Cerebellar cortex (tissue), 1 donor: Measurements from ENCODE around the gene CELA2A.

Experiments used
- DNase-seq: peaks from one replicate; pipeline ENCODE4 v3.0.0-alpha.2; 2015; ENCODE audit warnings: low spot score

CELA2A gene

GRCh38 chr1:15456313-15456954, at the start of gene CELA2A:
Gene CELA2A, plus strand, starts transcription at chr1:15456732. Its CDS starts 22 bp downstream, at chr1:15456754.
- no peak for DNase-seq

GRCh38 chr1:15407580-15407979, 49.0 kb upstream of the CELA2A start:
- DNase-seq = peak; percentile 42

- DNase-seq = peak; percentile 38
Observed at GRCh38 chr1:15408890-15409387, 47.6 kb upstream of the CELA2A start.

GRCh38 chr1:15409388-15410222, 46.9 kb upstream of the CELA2A start, which contains the start of gene EFHD2:
Gene EFHD2, plus strand, starts transcription at chr1:15409888. Its CDS starts 84 bp downstream, at chr1:15409972.
- peak; percentile 74 for DNase-seq

GRCh38 chr1:15410223-15410883, 46.2 kb upstream of the CELA2A start:
- DNase-seq = no peak

GRCh38 chr1:15410884-15411245, 45.7 kb upstream of the CELA2A start:
- DNase-seq = no peak

GRCh38 chr1:15411593-15412137, 44.9 kb upstream of the CELA2A start:
- no peak for DNase-seq

GRCh38 chr1:15412175-15412800, 44.2 kb upstream of the CELA2A start:
- no peak for DNase-seq

- DNase-seq = peak; percentile 44
Observed at GRCh38 chr1:15412843-15413242, 43.7 kb upstream of the CELA2A start.

- DNase-seq = no peak
Observed at GRCh38 chr1:15413563-15414444, 42.7 kb upstream of the CELA2A start.

- no peak for DNase-seq
Observed at GRCh38 chr1:15414445-15414983, 42.0 kb upstream of the CELA2A start.

GRCh38 chr1:15417059-15417934, 39.2 kb upstream of the CELA2A start:
- no peak for DNase-seq

GRCh38 chr1:15418806-15419515, 37.6 kb upstream of the CELA2A start:
- DNase-seq = peak; percentile 59

GRCh38 chr1:15420853-15421465, 35.6 kb upstream of the CELA2A start:
- DNase-seq = no peak

GRCh38 chr1:15422871-15423270, 33.7 kb upstream of the CELA2A start:
- no peak for DNase-seq

GRCh38 chr1:15423355-15424077, 33.0 kb upstream of the CELA2A start:
- no peak for DNase-seq

GRCh38 chr1:15424146-15424667, 32.3 kb upstream of the CELA2A start:
- DNase-seq = no peak
